Stimulated activated CD8-positive, alpha-beta memory T cell treated with anti-CD3 and anti-CD28 coated beads, Interleukin-4, amount 100 ng/mL, for 48 hours (primary cell): ENCODE results near the gene BCAR3.
"Not testable (repeated sequence)": the region's sequence is repeated elsewhere in the genome, so short reads cannot be mapped to it uniquely, and the experiment has no call there.

Source experiments
- DNase-seq: peaks from one replicate; pipeline ENCODE4 v3.0.0-alpha.2; 2020

BCAR3 gene

DNA sequence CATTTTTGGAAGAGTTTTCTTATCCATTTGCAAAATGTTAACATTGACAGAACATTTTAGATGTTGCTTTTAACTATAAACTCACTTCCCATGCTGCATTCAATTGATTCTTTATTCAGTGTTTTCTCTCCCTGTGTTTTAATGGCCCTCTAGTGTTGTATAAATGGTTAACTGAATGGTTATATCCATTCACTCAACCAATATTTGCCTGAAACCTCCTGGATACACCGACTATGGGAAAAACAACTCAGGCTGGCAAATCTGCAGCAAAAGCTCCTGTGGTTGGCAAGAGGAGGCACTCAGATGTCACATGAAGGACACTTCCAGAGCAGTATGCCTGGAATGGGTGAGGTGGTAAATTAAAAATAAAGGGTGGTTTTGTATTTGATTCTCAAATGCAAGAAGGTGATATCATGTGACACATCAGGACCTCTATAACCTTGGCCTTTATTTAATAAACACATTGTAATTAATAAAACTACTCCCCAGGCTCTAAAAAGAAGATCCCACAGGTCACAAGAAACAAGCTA, 107.6 kb downstream of the BCAR3 start:
- DNase-seq, result no peak

DNA sequence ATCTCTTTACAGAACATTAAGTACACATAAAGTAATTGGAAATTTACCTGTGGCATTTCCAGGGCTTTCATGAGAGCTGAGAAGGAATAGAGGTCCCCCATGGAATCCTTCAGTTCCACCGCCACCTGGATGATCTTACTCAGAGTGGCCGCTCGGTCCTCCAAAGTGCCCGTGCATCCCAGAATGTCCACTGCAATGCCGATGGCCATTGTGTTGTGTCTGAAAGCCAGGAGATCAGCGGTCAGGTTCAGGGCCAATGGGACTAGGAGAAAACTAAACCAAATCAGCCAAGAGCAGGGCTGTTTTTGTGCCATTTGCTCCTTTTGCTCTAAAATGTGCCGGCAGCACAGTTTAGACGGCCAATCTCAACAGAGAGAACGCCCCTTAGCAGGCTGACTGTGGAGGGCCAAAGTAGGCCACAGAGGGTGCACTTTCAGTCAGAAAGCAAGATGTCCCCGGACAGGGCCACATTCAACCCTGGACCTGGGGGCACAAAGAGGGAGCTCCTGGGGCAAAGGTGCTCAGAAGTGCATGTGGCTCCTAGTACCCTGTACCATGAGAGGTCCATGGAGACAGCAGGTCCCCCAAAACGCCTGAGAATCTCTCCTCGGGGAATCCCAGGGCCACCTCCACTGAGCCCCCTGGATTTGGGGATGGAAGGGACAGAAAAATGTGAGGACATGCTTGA, 109.9 kb downstream of the BCAR3 start:
- no peak for DNase-seq

DNA sequence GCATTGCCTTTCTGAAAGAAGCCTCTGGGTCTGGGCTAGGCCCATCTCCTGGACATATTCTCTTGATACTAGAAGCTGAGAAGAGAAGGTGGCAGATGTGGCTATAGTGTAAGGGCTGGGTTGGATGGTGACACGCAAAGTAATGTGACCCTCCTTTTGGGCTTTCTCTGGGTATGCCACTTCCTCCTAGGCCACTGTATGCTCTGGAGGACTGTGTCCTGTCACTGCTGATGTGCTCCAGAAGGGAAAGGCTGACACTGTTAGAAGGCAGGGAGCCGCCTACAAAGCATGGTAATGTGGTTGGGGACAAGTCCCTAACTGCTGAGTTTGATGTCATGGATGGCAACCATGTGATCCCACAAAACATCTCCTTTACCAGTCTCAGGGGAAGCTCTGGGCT, 112.1 kb downstream of the BCAR3 start:
- DNase-seq, result no peak

DNA sequence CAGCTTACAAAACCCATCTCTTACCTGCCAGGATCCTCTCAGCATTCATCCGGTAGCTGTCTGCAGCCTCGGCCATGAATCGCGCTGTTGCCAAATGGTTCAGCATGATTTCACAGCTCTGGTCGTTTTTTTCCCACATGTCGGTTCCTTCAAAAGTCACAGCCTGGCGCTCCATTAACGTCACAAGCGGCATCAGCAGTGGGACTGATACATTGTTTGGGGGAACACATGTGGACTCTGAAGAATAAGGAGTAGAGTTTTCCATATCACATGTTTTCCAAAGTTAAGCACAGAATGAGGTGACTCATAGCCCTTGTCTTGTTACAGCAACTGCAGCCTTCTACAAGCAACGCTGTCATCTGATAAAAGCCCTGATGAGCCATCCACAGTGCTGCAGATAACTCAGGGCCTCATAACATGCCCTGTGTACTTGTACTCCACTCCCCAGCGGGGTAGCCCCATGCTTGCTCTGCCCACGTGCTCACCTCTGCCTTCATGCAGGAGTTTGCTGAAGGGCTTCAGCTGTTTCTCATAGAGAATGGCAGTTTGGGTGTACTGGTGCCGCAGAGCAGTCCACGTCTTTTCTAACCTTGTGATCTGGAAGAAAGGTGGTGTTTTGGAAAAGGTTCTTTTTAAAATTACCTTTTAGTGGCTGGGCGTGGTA, 114.2 kb downstream of the BCAR3 start:
- no peak for DNase-seq

DNA sequence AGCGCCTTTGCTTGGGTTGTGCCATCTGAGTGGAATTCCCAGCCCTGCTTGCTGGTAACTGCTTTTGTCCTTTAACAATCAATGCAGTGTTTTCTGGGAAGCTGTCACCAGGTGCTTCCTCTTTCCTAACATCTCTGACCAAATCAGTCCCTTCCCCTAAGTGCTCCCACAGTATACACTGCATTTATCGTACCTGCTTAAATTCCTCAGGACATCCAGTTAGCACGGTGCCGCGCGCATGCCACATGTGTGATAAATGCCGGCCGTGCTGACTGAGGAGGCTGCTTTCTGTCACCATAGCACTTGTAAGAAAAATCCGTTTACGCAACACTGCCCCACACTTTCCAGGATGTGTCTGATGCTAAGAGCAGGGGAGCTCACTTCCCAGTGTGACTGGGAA, 115.4 kb downstream of the BCAR3 start:
- DNase-seq, result no peak

DNA sequence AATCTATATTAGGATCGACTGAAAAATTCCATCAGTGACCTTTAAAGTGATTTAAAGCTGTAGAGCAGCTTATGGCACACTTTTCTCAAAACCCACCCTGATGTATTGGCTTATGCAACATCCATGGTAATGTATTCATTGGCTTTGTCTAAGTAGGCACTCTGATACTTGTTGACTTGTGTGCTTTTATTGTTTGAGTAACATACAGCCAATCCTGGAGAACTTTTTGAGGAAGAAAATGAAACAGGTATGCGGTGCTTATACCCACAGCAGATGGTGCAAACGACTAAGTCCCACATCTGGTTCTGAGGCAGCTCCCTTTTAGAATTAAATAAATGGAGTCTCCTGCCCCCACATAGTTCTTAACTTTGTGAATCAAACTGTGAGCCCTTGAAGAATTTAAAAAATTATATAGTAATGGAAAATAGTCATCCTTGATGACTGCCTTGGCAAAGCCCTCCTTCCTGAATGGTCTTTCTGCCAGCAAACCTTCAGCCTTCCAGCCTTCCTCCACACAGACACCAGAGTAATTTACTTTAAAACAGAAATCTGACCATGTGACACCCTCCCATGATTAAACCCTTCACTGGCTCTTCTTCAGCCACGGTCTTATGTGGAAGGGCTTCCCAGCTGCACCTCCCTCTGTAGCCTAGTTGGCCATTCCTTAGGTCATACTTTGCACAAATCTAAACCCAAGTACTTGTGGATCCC, 116.0 kb downstream of the BCAR3 start:
- no peak for DNase-seq

DNA sequence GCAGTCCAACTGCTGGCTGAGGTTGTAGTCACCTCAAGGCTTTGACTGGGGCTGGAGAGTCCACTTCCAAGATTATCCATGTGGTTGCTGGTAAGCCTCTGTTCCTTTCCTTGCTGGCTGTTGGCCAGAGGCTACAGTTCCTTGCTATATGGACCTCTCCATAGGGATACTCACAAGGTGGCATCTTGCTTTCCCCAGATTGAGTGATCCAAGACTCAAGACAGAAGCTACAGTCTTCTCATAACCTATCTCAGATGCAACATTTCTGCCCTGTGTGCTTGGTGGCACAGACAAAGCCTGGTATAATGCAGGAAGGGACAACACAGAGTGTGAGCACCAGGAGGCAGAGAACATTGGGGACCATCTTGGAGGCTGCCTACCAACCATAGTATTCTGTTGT, 121.9 kb downstream of the BCAR3 start:
- no peak for DNase-seq

DNA sequence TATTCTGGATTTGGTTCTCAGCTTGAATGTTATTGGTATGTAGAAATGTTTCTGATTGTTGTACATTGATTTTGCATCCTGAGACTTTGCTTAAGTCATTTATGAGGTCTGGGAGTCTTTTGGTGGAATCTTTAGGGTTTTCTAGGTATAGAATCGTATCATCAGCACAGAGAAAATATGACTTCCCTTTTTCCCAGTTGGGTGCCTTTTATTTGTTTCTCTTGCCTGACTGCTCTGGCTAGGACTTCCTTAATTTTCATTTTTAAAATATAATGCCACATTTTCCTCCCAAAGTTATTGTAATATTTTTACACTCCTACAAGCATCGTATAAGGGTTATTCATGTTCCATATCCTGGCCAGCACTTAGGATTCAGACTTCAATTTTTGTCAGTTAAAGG, 122.6 kb downstream of the BCAR3 start:
- DNase-seq, result no peak

DNA sequence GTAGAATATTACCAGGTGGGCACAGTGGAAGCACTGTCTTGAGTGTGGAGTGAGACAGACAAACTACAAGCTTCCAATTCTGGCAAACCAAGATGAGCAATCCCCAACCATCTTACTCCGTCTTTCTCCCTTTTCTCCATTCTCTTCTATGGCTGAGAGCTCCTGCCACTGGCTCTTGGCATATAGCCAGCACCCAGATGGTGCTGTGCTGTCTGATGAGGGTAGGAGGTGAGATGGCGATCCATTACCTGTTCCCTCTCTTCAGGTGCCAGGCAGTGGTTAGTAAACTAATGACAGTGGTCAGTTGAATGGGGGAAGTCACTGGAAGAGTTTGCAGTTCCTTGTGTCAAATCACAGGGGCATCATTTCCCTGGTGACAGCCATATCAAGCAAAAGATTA, 125.3 kb downstream of the BCAR3 start:
- DNase-seq, result no peak

DNA sequence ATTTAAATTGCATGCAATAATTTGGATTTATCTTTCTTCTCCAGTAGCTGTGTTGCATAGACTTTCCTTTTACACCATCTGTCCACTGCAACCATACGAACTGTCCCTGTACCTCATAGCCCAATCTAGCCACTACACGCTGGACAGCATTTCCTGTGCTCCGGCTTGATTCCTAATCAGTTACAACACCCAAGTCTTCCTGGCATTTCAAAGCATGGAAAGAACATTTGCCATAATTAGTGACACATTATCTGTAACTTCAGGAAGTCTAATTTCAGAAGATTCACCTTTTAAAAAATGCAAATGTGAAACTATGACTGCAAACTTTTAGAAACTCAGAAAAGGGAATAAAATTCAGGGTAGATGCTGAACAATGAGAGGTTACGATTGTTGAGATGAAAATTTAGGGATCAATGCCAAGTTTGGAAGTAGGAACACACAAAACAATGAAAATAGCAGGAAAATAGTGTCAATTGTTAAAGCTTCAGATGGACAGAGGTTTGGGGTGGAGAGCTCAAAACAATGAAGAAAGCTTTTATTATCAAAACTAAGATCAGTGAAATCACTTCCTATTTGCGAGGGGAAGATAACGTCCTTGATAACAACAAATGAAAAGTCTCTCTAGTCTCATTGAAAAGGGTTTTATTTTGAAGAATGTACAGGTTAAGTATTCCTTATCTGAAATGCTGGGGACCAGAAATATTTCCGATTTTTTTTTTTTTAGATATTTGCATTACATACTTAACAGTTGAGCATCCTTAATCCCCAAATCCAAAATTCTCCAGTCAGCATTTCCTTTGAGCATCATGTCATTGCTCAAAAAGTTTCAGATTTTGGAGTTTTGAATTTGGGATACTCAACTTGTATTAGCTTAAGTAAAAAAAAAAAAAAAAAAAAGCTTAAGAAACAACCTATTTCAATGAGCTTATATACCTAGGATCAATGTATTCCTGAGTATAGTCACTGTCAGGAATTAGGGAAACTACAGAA, 126.5 kb downstream of the BCAR3 start:
- no peak for DNase-seq

DNA sequence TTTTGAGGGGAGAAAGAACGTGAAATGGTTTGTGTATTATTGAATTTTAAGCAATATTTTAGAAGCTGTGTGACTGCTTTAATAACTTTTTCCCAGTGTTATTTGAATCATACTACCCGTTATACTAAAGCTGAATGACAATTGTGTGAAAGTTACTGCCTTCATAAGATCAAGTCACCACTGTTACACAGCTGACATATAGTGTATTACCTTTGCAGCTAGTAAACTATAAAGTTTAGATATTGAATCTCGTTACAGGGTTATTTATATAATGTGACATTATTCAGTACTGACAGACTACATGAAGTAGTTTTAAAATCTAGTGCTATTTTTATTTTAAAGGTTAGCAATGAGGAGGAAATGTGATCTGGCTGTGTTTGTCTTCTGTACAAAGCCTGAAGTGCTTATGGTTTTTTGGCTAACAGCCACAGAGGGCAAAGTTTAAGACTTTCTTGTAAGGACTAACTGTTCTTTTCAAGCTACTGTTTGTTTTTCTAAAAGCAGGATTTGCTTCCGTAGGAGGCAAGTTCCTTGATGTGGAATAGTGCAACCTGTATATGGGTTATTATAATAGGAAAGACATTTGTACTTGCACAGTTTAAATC, 127.6 kb downstream of the BCAR3 start:
- DNase-seq, result not testable (repeated sequence)

DNA sequence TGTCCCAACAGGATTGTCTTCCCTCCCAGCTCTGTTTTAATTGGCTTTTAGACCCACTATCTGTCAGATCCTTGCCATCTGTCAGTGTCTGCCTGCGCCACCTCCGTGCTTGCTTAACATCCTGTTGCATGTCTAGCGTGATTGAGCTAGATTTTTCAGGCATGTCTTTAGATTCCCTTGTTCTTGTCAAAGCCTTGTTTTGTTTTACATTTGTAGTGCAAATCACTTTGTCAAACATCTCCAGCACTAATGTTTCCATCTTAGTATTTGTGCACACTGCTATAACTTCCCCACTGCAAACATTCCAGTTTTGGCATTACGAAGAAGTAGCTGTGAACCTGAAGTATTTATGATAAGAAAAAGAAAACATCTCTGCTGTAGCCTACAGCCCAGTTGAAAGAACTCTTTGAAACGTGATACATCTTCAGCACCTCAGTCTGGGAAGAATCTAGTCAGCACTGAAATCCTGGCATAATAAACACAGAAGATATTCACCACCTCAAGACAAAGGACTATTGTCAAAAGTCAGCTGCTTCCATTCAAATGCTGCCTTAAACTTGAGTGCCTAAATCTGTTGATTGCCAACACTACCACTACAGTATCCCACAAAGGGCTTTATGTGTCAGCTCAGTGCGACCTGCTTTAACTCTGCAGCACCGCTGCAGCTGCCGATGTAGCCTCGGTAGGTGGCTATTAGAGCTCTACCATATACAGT, 128.7 kb downstream of the BCAR3 start:
- DNase-seq, result no peak

DNA sequence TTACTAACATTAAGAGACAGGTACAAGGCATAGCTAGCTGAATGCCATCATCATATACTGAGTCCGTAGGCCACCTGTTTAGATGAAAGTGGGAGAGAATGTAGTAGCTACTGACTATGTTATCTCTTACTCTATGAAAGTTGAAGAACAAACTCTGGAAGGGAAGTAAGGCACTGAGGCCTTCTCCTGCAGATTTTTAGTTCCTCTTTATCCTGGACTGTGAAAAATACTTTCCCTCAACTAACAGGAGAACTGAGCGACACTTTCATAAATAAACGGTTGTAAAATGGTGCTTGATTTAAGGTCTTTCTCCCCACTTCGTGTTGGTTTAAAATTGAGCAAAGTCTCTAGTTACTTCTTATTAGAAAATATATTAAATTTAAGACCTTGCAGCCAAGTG, 131.8 kb downstream of the BCAR3 start:
- DNase-seq, result no peak

DNA sequence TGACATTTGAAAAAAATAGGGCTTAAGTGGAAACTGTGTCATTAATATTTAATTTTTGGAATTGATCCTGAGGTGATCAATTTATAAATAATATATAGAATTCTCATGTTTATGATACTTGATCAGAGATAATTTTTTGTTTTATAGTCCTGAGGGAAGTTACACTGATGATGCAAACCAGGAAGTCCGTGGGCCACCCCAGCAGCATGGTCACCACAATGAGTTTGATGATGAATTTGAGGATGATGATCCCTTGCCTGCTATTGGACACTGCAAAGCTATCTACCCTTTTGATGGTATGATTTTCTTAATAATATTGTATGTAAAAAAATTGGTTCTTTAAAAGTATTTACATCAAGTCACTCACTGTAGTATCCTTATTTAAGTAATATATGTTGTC, 132.5 kb downstream of the BCAR3 start:
- no peak for DNase-seq

DNA sequence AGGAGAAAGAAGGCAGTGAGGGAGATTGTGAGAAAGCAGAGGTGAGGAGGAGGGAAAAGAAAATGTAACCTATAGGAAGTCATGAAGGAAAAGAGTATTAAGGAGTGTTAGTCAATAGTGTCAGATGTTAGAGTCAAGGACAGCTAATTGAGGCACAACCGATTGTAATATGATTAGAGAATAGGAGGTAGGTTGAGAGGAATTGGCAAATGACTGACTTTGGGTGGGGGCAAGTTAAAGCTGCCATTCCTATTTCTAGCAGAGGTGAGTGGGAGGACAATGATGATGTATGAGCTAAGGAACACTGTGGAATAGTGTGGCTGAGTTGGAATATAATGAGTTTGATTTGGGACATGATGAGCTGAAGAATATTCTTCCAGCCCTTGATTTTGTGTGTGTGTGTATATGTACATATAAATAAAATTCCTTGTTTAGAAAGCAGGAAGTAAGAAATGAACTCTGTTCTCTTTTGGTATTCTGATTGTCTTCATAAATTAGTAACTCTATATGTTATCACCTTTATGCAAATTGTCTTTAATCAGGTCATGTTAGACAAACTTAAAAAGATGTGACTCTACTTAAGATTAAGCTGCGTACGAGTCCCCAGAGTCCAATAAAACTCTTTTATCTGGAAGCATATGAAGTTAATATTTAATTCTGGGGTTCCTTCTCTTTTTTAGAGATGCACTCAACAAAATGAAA, 135.3 kb downstream of the BCAR3 start:
- no peak for DNase-seq

DNA sequence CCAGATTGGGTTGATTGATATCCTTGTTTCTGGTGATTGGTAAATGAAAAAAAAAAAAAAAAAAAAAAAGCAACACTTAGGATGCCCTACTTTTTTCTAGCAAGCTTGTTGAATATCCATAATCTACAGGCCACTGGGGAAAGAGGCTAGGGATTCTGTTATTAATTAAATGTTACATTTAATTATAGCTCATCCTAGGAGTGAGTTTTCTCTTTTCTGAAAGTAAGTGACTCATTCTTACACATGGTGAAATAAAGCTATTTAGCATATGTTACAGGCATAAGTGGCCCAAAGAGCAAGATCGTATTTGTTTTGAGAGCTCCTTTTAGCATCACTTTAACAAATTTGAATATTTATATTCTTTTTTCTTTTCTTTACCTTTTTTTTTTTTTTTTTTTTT, 139.2 kb downstream of the BCAR3 start:
- no peak for DNase-seq

DNA sequence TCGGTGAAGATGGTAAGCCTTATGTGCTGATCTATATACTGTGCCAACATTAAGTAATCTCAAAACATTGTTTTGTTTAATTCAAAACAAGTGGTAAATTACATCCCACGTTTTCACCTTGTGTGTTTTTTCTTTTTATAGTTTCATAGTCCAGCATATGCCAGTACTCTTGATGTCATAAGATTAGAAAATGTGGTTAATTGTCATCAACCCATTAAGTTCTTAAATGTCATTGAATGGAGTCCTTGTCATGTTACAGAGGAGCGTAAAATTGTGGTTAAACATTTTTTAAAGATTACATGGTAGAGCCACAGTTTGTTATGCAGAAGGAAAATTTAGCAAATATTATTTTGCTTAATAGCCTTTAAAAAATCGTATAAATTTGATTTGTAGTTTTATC, 140.6 kb downstream of the BCAR3 start:
- DNase-seq, result no peak

DNA sequence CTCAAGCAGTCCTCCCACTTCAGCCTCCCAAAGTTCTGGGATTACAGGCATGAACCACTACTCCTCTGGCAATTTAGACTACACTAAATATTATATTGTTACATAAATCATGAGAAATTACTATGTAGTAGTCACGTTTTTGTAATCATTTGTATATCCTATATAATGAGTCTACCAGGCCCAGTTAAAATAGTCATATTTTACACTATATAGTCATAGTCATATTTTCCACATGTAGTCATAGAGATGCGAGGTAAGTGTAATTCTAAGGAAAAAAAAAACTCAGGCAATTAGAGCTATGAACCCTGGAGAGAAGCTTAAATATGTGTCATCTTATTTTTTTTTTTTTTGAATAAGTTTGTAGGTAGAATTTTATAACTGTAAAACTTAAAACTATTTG, 143.7 kb downstream of the BCAR3 start:
- no peak for DNase-seq

DNA sequence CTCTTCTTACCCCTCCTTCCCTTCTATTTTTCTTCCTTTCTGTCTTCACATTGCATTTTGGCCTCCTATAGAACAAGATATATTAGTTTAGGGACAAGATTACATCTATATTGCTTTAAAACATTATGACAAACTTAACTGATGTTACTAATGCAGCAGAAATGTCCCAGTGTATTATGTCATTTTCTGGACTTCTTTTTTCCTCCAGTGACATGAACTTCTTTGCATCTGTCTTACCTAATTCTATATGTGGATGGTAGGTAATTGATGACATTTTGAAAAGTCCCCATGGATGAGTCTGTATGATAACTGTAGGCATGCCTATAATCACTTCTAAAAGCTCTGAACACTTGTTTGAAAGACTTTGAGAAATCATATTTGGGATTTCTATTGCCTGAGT, 144.2 kb downstream of the BCAR3 start:
- DNase-seq, result no peak

DNA sequence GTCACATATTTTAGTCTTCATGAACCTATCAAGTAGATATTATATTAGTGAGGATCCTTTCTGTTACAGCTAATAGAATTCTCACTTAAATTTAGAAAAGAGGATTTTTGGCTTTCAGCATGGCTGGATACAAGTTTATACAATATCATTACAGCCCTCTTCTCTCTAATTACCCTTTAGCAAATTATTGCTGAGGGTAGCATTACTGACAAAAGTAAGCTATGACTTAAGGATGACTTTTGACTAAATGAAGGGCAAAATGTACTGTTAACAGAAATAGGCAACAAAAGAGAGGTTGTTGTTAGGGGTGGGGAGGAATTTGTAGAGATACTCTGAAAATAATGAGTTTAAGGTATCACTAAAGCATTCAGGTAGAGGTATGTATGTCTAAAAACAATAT, 148.0 kb downstream of the BCAR3 start:
- no peak for DNase-seq

DNA sequence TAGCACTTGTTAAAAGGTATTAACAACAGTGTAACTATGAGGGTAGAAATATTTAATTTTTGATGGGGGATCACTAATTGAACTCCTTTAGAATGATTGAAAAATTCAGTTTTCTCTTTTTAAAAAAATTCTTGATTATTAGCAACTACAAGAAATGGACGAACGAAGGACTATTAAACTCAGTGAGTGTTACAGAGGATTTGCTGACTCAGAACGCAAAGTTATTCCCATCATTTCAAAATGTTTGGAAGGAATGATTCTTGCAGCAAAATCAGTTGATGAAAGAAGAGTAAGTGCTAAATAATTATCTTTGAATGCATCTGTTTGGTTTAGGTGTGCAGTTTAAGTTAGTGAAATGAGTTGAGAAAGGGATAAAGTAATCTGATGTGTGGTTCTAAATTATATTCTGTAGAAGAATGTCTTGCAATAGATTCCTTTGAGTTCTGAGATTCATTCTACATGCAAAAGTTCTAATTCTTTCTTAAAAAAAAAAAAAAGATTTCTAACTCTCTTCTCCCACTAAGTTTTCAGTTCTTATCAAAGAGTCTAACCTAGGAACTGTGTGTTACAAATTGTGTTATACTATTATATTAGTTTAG, 148.8 kb downstream of the BCAR3 start:
- DNase-seq, result no peak
